ENCODE data around the gene RINL. TPM values are rescaled to one million over a fixed set of nuclear protein-coding genes. Genes with fewer than 3 reads are reported as not detected.
A peak's percentile ranks its signal among the peaks of the same experiment; 100 is the strongest.

The RINL gene
- polyA plus RNA-seq, 3 donors, result 6.3 to 8.4 (median 6.5) TPM

DNA sequence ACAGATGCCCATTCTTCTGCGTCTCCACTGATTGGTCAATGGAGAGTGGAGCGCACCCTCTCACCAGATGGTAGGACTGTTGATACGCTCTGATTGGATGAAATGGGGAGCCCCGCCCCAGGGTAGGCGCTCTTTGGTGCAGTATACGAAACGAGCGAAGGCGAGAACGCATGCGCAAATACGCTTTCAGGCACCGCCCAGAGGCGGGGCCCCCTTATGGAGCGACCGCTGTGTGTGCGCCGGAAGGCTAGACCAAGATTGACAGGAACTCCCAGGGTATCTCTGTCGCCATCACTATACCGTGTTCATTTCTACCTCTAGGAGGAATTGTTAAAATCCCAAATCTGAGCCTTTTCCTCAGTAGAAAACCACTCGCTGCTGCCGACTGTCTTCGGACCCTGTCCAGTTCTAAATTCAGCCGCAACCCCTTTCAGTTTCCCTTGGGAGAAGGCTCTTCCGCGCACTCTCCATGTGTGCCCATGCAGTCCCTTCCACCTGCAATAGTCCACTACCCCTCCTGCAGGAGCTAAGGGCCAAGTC lies 27.6 kb downstream of the RINL start:
- DNase-seq (ENCODE audit: low read depth in 3 of 3, low spot score in 2 of 3), result peak in 2 of 3 donors; percentile 100

DNA sequence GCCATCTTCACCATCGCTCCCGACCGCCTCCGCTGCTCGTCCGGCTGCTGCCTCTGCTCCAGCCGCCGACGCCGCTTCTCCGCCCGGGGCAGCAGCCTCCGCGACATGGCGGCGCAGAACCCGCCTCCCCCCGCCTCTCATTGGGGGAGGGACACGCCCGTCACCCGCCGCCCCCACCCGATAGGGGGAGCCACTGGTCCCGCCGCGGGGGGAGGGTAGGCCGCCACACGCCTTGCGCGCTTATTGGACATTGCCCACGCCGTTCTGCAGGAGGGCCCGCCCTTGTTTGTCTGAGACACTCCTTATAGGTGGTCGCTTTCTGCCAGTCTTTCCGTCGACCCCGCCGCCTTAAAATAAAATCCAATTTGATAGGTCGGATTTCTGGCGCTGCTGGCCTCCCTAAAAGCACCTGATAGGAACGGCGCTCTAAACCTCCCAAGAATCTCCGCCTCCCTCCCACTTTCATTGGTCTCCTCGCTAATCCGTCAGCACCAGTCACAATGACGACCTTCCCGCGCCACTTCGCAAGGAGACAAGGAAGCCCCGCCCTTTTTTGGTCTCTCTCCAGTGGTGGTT lies 28.1 kb downstream of the RINL start, which contains the start of gene HNRNPL:
Gene HNRNPL, minus strand, starts transcription at position 127 of the 576 bp plus-strand sequence. Its CDS starts 20 bp downstream, at position 107.
- peak in 1 of 3 donors; percentile 100 for DNase-seq (ENCODE audit: low read depth in 3 of 3, low spot score in 2 of 3)

- peak; percentile 91 to 93 (median 91) for DNase-seq (ENCODE audit: low read depth in 3 of 3, low spot score in 2 of 3)
Measured at GRCh38 chr19:38849147-38849859, 28.8 kb downstream of the RINL start.

DNA sequence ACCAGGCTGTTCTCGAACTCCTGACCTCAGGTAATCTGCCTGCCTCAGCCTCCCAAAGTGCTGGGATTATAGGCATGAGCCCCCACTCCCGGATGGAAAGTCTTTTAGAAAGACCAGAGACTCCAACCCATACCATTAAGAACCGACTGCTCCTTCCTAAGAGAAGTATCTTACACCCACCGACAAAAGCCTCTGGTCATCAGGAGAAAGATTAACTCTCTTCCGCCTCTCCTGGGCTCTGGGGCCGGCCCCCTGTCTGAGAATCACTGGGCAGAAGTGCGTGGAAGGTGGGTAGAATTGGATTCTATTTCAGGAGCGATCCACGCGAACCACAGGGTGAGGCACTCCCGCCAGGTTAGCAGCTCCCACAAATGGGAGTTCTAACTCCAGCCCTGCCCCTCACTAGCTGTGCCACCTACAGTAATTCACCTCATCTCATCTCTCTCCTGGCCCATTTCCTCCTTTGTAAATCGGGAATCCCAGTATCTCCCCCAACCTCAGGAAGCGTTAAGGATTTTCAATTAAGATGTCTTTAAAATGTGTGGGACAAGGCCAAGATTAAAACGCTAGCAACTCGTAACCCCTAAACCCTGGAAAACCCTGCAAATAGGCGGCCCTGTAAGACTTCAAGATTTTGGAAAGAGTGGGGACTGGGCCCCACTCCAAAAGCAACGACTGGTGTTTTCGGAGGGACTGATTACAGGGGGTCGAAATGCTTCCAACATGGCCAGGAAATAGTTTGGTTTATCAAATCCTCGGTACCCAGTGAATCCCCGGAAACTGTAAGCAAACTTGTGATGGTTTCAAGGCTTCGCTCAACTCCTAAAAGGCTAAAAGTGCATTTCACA lies 29.6 kb downstream of the RINL start:
- no peak for DNase-seq (ENCODE audit: low read depth in 3 of 3, low spot score in 2 of 3)

GRCh38 chr19:38846097-38846496 lies 32.0 kb downstream of the RINL start:
- no peak for DNase-seq (ENCODE audit: low read depth in 3 of 3, low spot score in 2 of 3)

DNA sequence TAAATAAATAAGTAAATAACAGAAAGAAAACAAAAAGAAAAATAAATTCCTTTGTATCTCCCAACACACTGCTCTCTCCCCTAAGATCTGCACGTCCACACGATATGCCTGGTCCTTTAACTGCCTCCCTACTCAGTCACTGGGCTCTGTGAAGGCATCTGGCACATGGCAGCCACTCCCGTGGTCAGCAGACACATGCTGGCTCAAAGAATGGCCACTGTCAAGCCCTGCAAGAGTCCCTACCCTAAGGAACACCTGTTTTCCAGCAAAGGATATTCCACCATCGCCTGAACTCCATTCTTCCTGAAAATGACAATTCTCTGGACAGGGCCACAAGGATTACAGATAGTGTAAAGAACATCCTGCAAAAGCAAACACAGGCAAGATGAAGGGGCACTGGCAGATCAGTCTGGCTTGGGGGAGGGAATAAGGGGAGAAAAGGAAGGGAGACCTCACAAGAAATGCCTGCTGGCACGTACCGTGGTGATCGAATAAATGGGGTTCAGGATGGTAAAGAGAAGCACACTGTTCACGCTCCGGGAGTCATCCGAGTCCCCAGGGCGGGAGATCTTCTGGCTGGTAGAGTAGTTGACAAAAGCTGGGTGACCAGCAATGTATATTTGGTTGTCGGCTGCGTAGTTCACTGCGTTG lies 32.6 kb downstream of the RINL start:
- no peak for DNase-seq (ENCODE audit: low read depth in 3 of 3, low spot score in 2 of 3)

- no peak for DNase-seq (ENCODE audit: low read depth in 3 of 3, low spot score in 2 of 3)
Measured at GRCh38 chr19:38844093-38844686, 33.9 kb downstream of the RINL start.

- DNase-seq (ENCODE audit: low read depth in 3 of 3, low spot score in 2 of 3), result no peak
Measured at GRCh38 chr19:38843175-38843758, 34.8 kb downstream of the RINL start.

DNA sequence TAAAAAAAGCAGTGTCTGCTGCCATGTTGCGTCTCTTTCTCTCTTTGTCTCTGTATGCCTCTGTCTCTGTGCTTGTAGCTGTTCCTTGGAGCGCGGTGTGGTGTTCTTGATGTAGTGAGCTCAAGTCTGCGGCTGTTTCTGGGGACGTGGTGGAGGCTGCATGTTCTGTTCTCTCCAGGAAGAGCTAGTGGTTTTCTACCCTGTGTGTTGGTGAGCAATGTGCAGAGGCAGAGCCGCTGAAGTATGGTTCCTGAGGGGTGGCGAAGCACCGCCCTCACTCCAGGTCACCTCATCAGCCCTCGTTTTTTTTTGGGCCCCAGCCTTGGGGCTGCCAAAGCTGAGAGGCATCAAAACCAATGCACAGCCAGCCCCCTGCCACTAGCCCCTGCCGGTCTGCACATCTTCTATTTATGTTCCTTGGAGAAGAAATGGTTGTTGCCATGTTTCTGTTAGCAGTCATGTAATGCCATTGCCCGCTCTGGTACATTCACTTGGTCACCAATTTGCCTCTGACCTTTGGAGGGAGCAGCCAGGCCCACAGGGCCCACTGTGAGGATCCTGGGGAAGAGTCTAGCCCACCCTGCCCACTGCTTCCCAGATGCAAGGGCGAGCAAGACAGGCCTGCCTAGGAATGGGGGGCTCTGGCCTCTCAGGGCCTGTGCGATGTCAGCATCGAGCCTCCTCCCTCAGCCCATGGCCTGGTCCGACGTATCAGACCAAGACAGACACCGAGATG lies 35.5 kb downstream of the RINL start:
- no peak for DNase-seq (ENCODE audit: low read depth in 3 of 3, low spot score in 2 of 3)

GRCh38 chr19:38841787-38842438 lies 36.2 kb downstream of the RINL start:
- no peak for DNase-seq (ENCODE audit: low read depth in 3 of 3, low spot score in 2 of 3)

GRCh38 chr19:38841180-38841766 lies 36.8 kb downstream of the RINL start:
- DNase-seq (ENCODE audit: low read depth in 3 of 3, low spot score in 2 of 3), result no peak

GRCh38 chr19:38840583-38840968 lies 37.5 kb downstream of the RINL start:
- DNase-seq (ENCODE audit: low read depth in 3 of 3, low spot score in 2 of 3), result no peak

DNA sequence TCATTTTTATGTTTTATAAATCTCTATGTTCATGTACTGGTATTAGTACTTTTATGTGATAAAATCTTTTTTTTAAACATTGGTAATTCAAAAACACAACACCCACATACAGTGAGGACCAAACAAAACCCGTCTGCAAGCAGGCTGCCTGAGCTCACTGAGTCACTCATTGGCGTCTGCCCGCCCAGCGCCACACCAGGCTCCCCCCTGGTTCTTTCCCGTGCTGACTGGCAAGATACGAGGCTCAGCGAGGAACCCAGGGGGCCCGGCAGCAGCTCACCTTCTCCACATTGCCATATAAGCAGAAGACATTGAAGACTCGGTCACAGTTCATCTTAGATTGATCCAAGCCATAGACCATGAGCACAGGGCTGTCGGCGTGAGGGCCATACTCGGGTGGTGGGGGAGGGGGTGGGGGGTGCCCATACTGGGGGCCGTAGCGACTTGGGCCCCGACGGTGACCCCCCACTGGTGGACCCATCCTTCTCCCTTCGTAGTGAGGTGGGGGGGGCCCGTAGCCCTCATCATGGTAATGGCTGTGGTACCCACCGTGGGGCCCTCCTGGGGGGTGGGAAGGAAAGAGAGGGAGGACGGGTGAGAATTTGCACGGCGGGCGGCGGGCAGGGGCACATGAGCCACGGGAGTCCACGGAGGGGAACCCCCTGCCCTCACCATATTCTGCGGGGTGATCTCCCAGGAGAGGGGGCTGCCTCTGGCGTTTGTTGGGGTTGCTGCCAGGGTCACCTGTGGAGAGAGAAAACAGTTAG lies 38.1 kb downstream of the RINL start:
- no peak for DNase-seq (ENCODE audit: low read depth in 3 of 3, low spot score in 2 of 3)

DNA sequence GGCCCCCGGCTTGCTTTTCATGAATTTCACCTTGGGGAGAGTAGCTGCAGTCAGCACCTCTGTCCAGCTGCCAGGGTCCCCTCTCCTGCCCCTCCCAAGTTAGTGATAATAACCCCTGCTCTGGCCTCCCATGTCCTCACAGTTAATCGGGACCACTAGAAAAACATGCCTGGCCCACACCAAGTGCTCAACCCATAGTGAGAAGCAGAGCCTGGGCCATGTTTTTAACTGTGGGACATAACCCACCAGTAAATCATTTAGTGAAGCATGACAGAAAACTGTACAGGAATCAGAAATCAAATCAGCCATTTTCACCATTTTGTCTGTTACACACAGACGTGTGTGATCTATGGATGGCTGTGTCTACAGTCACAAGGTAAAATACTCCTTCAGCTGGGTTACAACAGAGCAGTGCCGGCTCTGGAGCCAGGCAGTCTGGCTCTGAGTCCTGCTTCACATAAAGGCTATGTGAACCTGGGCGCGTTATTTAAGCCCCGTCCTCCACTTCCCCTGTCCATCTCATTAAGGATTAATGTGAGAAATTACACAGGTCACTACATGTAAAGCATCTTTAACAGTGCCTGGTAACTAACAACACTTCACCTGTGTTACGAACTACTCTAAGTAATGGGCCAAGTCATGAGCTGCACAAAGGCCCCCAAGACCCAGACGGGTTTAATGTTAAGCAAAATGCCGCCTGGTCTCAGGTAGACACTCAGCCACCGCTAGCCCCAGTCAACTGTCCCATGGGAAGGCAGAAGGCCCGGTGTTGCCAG lies 38.9 kb downstream of the RINL start:
- DNase-seq (ENCODE audit: low read depth in 3 of 3, low spot score in 2 of 3), result no peak

DNA sequence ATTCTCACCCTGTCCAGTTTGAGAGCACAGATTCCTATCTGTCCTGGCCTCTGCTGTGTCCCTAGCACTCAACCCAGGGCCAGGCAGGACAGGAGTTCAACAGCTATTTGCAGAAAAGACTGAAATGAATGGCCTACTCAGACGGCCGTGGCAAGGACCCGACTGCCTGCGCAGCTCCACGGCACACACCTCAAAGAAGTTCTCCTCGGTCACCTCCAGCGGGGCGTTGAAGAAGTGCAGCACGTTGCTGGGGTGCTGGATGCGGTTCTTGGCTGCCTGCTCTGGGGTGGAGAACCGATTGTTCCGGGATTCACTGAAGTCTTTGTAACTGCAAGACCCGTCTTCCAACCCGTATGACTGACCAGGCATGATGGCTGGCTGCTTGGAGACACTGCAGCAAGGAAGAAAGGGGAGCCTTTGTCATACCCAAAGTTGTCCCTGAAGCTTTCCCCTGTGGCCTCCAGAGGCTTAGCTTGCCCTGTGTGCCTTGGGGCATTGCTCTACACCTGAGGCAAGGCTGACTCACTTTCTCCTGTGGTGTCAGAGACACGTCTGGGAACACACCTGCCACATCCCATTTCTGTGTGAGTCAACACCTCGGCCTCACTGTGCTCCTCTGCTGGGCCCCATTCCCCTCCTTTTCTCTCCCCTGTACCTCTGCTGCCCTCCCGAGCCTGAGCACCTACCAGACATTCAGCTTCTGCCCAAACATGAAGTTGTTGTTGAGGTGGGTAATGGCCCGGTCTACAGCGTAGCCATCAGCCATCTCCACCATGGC lies 39.7 kb downstream of the RINL start:
- no peak for DNase-seq (ENCODE audit: low read depth in 3 of 3, low spot score in 2 of 3)

DNA sequence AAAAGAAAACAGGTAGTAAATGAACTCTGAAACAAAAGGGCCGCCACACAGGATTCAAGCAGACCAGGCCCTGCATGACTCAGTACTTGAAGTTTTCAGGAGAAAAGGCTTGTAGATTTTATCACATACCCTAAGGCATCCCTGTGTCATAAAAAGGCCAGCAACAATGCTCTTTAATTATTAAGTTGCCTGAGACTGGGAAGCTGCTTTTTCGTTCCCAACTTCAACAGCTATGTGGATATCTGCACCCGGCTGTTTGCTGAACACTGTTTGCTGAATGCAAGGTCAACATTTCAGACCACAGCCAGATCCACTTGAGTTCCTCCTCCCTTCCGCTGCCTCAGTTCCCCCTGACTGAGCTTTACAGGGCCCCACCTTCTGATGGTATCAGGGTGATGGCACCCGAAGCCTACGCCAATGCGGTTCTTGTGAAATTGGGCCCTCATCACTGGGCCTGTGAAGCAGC lies 40.4 kb downstream of the RINL start:
- DNase-seq (ENCODE audit: low read depth in 3 of 3, low spot score in 2 of 3), result no peak

Data from right renal cortex interstitium (tissue), 3 donors.